Cerebellar cortex (tissue), 1 donor: Measurements from ENCODE around the gene ATP6V1G1.
"Not testable (repeated sequence)": the region's sequence is repeated elsewhere in the genome, so short reads cannot be mapped to it uniquely, and the experiment has no call there.

Source experiments
- DNase-seq: peaks from one replicate; pipeline ENCODE4 v3.0.0-alpha.2; 2015; ENCODE audit warnings: low spot score

ATP6V1G1 gene

GRCh38 chr9:114587345-114588202 lies at the start of gene ATP6V1G1:
Gene ATP6V1G1, plus strand, starts transcription at chr9:114587769. Its CDS starts 70 bp downstream, at chr9:114587839.
- DNase-seq, result peak; percentile 98

GRCh38 chr9:114538241-114538640 lies 49.3 kb upstream of the ATP6V1G1 start:
- no peak for DNase-seq

GRCh38 chr9:114539701-114540380 lies 47.7 kb upstream of the ATP6V1G1 start:
- no peak for DNase-seq

GRCh38 chr9:114545055-114545454 lies 42.5 kb upstream of the ATP6V1G1 start:
- no peak for DNase-seq

- no peak for DNase-seq
Observed at GRCh38 chr9:114546851-114547250, 40.7 kb upstream of the ATP6V1G1 start.

- DNase-seq, result no peak
Observed at GRCh38 chr9:114549697-114550330, 37.8 kb upstream of the ATP6V1G1 start.

GRCh38 chr9:114551750-114552685 lies 35.6 kb upstream of the ATP6V1G1 start:
- peak; percentile 37 for DNase-seq

- DNase-seq, result no peak
Observed at GRCh38 chr9:114552706-114553105, 34.9 kb upstream of the ATP6V1G1 start.

GRCh38 chr9:114553202-114553601 lies 34.4 kb upstream of the ATP6V1G1 start:
- DNase-seq, result no peak

- DNase-seq, result no peak
Observed at GRCh38 chr9:114555696-114556095, 31.9 kb upstream of the ATP6V1G1 start.

GRCh38 chr9:114558027-114558675 lies 29.4 kb upstream of the ATP6V1G1 start:
- DNase-seq, result no peak

GRCh38 chr9:114559830-114560513 lies 27.6 kb upstream of the ATP6V1G1 start:
- DNase-seq, result no peak

GRCh38 chr9:114560956-114561355 lies 26.6 kb upstream of the ATP6V1G1 start:
- DNase-seq, result no peak

GRCh38 chr9:114561771-114562170 lies 25.8 kb upstream of the ATP6V1G1 start:
- DNase-seq, result no peak

- DNase-seq, result no peak
Observed at GRCh38 chr9:114565204-114565603, 22.4 kb upstream of the ATP6V1G1 start.

GRCh38 chr9:114570742-114571141 lies 16.8 kb upstream of the ATP6V1G1 start:
- no peak for DNase-seq

- DNase-seq, result no peak
Observed at GRCh38 chr9:114571391-114571790, 16.2 kb upstream of the ATP6V1G1 start.

- no peak for DNase-seq
Observed at GRCh38 chr9:114572199-114572598, 15.4 kb upstream of the ATP6V1G1 start.

GRCh38 chr9:114574438-114574837 lies 13.1 kb upstream of the ATP6V1G1 start:
- no peak for DNase-seq

GRCh38 chr9:114576779-114577178 lies 10.8 kb upstream of the ATP6V1G1 start:
- DNase-seq, result not testable (repeated sequence)
